Right renal pelvis (tissue), 4 donors: ENCODE data around the gene PSMG3. TPM values are rescaled to one million over a fixed set of nuclear protein-coding genes. Genes with fewer than 3 reads are reported as not detected.
"Not testable (repeated sequence)": the region's sequence is repeated elsewhere in the genome, so short reads cannot be mapped to it uniquely, and the experiment has no call there.

Experiments used
- DNase-seq, 4 donors: peaks; one replicate each; pipeline ENCODE4 v3.0.0-alpha.2; 2013; ENCODE audit warnings: low read depth in 4 of 4, low spot score in 3 of 4, missing footprints in 1 of 4
- polyA plus RNA-seq, 4 donors: library from polyadenylated mRNA; unstranded; fragments of 120-200 nt; gene quantifications; one replicate each; pipeline ENCODE4 v1.2.1, GENCODE V29; 2013; ENCODE audit not compliant: insufficient read length in 4 of 4

Gene PSMG3
- polyA plus RNA-seq, 4 donors, result 31.2 to 35.3 (median 33.0) TPM

DNA sequence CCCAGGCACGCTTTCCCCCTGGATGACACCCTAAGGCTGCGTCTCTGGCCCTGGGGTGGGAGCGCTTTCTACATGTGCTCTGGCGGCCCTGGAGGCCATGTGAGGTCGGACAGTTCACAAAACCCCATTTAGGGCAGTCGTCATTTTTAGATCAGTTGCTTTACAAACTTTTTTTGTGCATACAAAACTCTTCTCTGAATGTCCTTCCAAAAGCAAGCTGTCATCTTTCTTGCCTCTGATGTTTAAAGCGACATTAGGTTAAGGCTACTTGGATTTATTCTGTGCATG, 33.4 kb downstream of the PSMG3 start:
- DNase-seq, result no peak

DNA sequence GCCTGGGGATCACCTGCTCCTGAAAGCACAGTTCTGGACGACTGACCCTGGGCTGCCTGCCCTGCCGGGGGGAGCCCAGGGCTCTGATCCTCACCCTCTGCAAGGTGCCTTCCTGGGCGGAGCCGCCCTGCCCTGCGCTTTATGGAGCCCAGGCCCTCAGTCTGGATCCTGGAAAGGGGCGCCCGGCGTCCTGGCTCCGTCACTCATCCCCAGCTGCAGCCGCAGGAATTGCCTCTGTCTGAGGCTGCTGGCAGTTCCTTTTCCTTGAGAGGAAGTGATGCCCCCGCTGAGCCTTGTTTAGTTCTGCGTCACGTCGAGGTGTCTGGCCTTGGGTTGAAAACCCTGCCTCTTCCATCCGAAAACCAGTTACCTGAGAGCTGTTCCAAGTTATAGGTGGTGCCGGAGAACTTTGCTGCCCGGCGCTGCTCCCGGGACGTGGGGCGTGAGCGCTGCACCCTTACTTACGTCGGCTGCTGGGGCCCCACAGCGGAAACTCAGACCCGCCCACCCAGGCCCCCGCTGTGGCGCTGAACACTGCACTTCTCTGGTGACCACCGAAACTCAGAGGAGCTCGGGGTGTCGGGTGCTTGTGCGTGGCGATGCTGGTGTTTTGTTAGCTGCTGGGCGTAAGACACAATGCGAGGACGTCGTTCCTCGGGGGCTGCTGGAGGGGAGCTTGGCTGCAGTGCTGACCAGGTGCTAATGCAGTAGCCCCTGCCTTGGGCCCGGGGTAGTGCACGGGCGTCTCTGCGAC, 34.0 kb downstream of the PSMG3 start:
- DNase-seq, result no peak

DNA sequence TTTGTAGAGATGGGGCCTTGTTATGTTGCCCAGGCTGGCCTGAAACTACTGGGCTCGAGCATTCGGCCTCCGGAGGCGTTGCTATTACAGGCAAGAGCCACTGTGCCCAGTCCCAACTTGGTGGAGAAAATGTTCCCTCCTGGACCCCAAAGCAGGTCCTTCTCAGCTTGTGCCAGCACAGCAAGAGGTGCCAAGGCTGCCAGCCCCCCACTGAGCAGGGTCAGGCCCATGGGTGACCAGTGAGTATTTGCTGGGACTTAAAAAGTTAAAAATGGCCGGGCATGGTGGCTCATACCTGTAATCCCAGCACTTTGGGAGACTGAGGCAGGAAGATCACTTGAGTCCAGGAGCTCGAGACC, 34.8 kb downstream of the PSMG3 start:
- DNase-seq, result no peak

DNA sequence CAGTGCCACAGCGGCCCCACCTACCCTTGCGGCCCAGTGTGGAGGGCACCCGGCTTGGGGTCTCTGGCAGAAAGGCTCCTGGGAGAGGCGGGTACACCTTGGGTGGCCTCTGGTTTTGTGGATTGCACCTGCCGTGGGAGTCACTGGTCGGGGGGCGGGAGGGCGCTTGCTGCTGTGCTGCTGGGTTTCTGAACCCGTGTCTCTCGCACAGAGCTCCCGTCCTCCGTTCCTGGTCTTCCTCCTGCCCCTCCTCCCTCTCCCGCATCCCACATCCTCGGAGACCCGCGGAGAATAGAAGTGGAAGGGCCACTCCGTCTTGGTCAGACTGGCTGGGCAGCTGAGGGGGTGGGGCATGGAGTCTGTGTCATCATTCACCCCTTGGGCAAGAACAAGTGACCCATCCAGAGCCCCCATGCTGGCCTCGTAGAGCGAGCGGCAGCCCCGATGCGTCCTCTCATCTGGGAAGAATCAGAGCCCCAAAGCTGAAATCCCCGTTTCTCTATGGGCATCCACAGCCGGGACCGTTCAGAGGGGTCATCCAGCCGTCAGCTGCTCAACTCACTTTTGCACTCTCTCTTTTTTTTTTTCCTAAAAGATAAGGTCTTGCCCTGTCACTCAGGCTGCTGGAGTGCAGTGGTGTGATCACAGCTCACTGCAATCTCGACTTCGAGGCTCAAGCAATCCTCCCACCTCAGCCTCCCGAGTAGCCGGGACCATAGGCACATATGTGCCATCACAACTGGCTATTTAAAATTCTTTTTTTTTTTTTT, 35.3 kb downstream of the PSMG3 start:
- no peak for DNase-seq

DNA sequence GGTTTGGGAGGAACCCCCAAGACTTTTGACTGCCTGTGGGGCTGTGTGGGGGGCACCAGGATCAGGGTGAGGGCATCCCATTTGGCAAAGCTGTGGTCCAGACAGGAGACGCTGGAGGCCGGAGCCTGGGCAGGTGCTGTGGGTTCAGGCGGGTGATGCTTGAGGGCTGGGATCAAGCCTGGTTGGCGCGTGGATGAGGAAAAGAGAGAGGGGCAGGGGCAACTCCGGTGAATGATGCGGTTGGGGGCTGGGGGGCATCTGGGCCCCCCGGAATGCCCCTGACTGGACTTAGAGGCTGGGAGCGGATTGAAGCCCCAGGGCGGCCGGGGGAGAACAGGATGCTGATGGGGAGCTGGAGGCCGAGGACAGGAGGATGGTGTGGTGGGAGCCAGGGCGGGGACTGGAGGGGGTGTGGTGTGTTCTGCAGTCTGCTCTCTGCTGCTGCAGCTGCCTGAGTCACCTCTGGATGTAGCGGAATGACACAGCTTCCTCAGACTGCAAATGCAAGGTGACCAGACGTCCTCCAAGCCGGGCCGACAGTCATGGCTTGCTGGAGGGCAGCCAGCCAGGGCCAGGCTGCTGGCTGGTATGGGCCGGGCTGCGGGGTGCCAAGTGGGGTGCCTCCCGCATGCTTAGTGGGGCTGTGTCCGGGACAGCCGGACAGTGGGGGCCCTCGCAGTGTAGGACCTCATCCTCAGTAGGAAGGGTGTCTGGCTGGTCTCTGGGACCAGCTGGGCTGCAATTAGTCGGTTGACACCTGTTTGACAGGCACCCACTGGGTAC, 36.1 kb downstream of the PSMG3 start:
- no peak for DNase-seq

DNA sequence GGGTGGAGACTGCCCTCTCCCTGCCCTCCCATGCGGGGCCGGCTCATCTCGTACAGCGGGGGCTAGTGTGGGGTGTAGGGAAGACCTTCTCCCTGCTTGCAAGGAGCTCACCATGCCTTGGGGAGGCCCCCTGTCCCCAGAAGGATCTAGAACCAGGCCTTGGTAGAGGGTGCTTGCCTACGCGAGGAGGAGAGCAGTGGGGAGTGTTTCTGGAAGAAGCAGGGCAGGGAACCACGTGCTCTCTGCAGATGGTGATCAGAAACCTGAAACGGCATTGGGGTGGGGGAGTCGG, 36.6 kb downstream of the PSMG3 start:
- no peak for DNase-seq

DNA sequence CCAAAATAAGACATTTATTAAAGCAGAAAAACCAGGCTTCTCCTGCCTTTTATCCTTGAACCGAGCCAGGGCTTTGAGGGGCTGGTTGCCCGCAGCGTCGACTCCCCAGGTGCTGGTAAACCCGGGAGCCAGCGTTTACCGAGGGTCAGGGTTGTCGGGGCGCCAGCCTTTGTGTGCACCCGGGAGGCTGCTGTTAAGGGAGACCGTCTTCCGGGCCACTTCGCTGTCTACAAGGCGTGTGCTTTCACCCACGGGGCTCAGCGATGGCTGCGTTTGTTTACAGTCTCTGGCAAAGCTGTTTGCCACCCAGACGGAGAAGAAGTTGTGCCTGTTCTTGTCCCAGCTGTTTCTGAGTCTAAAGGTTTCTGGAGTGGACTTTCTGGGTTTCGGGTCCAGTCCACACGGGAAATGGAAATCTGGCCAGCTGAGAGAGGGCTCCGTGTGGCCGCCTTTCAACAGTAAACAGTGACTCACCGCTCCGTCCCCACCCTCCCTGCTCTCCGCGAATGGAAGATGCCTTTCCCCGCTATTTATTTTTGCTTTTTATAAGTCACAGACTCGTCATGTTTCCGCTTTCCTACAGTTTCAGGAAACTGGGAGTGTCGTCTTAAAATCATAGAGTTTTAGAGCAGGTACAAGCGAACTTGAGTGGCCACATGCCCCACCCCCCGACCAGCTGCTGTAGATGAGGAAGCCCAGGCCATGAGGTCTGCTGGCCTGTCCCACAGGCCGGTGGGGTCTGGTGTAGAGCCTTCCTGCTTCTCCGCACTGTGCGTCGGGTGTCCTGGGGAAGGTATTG, 37.2 kb downstream of the PSMG3 start:
- DNase-seq, result no peak

DNA sequence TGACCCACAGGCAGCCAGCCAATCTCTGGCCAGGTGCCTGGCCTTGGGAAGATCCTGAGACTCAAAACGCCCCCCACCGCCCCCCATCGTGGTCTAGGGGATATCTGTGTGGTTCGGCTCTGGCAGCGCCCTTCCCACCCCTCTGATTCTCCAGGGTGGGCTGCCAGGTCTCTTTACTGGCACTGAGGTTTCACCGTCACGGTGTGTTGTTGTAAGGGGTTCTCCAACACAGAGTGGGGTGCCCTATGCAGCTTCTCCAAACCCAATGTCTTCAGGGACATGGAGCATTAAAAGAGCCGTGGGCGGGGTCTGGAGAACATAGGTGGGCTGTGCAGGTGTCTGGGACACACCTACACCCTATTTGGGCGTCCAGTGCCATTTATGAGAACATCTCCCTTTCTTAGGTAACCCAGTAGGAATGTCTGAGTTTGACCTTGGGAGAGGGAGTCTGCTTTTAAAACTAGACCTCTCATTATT, 37.8 kb downstream of the PSMG3 start:
- DNase-seq, result no peak

DNA sequence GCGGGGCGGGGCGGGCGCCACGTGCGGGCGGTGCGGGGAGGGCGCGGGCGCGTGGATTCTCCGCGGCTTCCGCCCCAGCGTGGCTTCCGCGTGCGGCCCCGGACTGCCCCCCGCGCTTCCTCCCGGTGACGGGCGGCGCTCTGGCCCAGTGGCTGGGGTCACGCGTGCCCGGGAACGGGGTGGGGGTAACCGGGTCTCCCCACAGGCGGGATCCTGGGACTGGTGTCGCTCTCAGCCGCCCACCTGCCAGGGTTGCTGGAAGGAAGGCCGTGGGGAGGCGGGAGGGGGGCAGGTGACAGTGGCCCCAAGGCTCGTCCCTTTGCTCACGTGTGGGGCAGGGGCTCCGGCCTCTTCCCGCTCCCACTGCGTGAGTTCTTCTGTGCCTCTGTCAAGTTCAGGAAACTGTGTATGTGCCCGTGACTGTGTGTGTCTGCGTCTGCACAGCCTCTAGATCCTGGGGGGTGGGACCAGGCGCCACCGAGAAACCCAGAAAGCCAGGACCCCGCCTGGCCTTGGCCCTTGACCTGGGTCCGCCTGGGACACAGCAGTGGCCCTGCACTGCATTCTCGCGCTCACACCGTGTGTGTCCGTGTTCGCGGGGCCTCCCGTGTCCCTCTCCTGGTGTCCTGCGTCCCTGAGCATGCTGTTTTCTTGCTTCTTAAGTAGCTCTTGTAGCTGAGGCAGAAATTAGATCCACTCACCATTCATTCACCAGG, 38.4 kb downstream of the PSMG3 start:
- DNase-seq, result no peak

DNA sequence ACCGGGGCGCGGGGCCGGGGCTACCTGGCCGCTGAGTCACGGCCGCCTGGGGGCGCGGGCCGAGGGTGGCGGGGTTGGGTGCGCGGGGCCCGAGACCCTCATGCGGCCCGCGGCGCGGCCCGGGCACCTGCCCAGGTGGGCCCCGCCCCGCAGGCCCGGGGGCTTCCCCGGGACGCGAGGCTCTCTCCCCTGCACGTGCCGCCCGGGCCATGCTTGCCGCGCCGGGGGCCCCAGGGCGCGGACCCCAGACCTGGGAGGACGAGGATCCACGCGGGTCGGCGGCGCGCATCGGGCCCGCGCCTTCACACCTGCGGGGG, 38.9 kb downstream of the PSMG3 start:
- no peak for DNase-seq

DNA sequence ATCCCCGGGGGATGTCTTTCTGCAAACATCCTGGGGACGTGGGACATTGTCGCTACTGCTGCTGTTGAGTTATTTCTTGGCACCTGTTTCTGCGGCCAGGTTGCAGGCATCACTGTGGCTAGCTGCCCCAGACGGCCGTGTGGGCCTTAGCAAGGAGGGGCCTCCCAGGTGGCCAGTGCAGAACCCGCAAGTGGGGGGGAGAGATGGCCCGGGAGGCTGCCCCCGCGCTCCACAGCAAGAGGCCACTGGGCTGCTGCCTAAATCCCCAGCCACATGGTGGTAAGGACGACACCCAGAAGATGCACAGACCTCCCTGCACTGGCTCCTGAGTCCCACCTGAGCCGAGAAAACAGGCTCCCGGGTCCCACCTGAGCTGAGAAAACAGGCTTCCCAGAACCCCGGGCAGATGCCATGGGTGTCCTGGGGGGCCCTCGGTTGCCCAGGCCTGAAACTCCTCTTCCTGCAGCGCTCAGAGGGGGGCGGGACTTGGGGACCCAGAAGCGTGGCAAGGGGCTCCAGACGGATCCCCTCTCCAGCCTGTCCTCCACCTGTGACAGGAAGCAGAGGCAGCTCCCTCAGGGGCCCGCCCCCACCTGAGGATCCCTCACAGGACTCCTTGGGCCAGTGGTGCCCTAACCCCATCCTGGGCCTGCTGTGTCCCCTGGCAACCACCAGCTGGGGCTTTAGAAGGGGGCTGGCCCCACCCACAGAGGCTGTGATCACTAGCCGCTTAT, 40.3 kb downstream of the PSMG3 start:
- DNase-seq, result no peak

DNA sequence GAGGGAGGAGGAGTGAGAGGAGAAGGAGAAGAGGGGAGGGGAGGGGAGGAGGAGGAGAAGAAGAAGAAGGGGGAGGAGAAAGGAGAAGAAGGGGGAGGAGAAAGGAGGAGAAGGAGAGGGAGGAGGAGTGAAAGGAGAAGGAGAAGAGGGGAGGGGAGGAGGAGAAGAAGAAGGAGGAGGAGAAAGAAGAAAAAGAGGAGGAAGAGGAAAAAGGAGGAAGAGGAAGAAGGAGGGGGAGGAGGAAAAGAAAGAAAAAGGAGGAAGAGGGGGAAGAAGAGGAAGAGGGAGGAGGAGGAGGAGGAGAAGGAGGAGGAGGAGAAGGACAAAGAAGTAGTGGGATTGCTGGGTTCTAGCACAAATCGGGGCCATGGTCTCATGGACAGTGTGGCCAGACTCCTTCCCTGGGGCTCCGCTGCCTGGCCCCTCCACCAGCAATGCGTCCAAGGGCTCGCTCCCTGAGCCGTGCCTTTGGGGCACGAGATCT, 43.5 kb downstream of the PSMG3 start:
- DNase-seq, result no peak

DNA sequence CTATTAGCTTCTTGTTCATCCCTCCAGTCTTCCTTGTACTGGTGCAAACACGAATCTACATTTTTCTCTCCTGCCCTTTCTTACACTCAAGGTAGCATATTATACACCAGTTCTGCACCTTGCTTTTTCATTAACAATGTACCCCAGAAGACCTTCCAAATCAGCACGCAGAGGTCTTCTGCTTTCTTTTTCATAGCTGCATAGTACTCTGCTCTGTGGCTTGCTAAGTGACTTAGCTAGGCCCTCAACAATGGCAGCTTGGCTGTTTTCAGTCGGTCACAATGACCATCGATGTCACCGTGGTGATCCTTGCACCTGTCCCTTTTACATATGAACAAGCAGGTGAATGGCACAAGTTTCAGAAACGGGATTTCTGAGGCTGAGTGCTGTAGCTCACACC, 44.4 kb downstream of the PSMG3 start:
- no peak for DNase-seq

DNA sequence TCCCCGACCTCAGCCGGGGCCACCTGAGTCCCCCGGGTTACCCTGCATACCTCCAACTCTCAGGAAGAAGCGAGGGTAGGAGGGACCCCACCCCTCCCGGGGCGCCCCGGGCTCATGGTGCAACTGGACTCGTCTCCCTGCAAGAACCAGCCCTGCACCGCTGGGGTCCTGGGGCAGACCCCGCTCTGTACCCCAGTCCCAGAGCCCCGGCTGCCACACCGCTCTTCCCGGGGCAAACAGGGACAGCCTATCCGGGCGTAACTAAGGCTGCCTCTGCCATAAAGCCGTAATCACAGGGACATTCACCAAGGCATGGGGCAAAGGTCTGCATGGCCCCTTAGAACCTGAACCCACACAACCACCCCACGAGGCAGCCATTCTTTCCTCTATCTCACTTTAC, 46.0 kb downstream of the PSMG3 start:
- DNase-seq, result no peak

DNA sequence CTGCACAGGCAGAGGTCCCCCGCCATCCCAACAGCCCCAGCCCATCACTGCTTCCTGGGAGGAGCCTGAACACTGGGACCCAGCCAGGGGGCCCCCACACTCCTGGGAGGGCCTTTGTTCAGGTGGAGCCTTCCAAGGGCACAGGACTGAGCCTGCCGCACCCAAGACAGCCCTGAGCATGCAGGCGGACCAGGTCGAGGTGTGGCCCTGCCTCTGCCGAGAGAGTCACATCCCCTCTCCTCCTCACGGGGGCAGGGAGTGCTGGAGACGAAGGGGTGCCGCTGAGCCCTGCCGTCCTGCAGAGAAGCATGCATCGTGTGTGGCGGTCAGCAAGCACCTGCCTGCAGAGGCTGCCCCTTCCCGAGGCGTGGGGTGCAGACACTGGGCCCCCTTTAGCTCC, 46.6 kb downstream of the PSMG3 start:
- no peak for DNase-seq

DNA sequence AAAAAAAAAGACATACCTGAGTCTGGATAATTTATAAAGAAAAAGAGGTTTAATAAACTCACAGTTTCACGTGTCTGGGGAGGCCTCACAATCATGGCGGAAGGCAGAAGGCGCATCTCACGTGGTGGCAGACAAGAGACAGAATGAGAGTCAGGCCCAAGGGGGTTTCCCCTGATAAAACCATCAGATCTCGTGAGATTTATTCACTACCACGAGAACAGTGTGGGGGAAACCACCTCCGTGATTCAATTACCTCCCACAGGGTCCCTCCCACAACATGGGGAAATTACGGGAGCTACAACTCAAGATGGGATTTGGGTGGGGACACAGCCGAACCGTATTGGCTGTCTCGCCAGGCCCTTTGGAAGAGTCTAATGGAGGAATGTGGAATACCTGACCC, 48.4 kb downstream of the PSMG3 start:
- no peak for DNase-seq

DNA sequence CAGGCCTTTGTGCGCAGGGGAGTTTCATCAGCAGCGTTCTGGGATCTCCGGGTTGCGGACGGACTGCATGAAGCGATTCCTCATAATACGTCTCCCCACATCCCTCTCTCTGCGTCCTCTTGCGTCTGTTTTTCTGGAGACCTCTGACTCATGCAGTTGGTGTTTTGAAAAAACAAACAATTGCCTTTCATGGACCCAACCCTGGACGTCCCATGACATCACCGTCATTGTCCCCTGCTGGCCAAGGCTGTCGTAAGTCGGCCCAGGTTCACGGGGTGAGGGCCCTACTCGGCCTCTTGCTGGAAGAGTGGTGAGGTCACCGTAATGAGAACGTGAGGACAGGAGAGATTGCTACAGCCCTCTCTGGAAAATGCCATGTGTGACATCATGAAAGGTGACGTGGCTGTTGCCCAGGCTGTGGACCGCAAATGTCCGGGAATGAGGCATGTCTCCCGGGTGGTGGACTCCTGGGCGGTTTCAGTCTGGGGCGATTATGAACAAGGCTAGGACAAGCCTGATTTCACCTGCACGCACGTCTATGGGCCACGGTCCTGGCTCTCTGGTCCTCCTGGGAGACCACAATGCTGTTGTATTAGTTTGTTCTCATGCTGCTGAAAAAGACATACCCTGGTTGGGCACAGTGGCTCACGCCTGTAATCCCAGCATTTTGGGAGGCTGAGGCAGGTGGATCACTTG, 49.1 kb downstream of the PSMG3 start:
- DNase-seq, result no peak

DNA sequence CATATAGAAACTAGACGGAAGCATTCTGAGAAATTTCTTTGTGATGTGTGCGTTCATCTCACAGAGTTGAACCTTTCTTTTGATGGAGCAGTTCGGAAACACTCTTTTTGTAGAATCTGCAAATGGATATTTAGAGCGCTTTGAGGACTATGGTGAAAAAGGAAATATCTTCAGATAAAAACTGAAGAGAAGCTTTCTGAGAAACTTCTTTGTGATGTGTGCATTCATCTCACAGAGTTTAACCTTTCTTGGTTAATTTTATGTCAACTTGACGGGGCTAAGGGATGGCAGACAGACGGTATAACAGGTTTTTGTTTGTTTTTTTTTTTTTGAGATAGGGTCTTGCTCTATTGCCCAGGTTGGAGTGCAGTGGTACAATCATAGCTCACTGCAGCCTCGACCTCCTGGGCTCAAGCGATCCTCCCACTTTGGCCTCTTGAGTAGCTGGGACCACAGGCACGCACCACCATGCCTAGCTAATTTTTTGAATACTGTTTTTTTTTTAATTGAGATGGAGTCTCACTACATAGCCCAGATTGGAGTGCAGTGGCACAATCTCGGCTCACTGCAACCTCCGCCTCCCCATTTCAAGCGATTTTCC, 50.4 kb downstream of the PSMG3 start:
- DNase-seq, result not testable (repeated sequence)
